Ovary (tissue), 3 donors: ENCODE measurements around the gene SLC35A4.

Experiments used
- POLR2A ChIP-seq: fragments of 450-650 bp; IDR thresholded peaks from one replicate; pipeline ENCODE4 v1.6.1; 2017; ENCODE audit warnings: antibody characterized with exemption, mild to moderate bottlenecking, moderate library complexity
- TF ChIP-seq, protein P1 (sequence below), 3 donors: fragments of 450-650 bp in 2 of 3; fragments of 200-600 bp in 1 of 3; IDR thresholded peaks; one replicate each; pipeline versions ENCODE4 v1.5.1 to v1.8.0; 2016 to 2022; ENCODE audit warnings: antibody characterized with exemption in 3 of 3, mild to moderate bottlenecking in 1 of 3
- donor health status: DM: no; HTN: no; CAD: no.

DNA sequence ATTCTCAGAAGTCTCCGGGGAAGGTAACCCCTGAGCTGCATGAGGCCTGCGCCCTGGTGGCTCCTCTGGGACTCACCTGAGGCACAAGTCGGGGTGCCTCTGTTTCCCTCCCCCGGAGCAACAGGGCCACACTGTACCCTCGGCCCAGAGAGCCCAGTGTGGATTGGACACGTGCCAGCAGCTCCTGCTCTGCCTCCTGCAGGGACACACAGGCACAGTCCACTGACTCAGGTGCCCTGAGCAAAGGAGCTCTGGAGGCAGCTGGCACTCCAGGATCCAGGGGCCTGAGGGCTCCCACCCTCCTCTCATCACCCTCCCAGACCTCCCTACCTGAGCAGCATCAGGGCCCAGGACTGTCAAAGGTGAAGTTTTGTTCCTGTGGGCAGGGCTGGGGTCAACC lies 29.5 kb downstream of the SLC35A4 start:
- TF ChIP-seq, protein P1, sequence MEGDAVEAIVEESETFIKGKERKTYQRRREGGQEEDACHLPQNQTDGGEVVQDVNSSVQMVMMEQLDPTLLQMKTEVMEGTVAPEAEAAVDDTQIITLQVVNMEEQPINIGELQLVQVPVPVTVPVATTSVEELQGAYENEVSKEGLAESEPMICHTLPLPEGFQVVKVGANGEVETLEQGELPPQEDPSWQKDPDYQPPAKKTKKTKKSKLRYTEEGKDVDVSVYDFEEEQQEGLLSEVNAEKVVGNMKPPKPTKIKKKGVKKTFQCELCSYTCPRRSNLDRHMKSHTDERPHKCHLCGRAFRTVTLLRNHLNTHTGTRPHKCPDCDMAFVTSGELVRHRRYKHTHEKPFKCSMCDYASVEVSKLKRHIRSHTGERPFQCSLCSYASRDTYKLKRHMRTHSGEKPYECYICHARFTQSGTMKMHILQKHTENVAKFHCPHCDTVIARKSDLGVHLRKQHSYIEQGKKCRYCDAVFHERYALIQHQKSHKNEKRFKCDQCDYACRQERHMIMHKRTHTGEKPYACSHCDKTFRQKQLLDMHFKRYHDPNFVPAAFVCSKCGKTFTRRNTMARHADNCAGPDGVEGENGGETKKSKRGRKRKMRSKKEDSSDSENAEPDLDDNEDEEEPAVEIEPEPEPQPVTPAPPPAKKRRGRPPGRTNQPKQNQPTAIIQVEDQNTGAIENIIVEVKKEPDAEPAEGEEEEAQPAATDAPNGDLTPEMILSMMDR (IDR thresholded peaks at IDR 0.05), result no peak
- TF ChIP-seq POLR2A, result no peak
